Measurements from ENCODE around the gene CCSER1.

Gene CCSER1

GRCh38 chr4:90979556-90979955 is 852.4 kb downstream of the CCSER1 start:
- H3K4me3 ChIP-seq (ENCODE audit: low read depth, low read length) = no peak overlapping the region
- TF ChIP-seq CTCF (IDR thresholded peaks at IDR 0.05; ENCODE audit: borderline replicate concordance, insufficient read depth, low read depth, low read length) = no peak

- no peak for TF ChIP-seq CTCF (IDR thresholded peaks at IDR 0.05; ENCODE audit: borderline replicate concordance, insufficient read depth, low read depth, low read length)
- no peak overlapping the region for H3K4me3 ChIP-seq (ENCODE audit: low read depth, low read length)
Measured at GRCh38 chr4:90982813-90983212, 855.6 kb downstream of the CCSER1 start.

GRCh38 chr4:90990284-90990683 is 863.1 kb downstream of the CCSER1 start:
- TF ChIP-seq CTCF (IDR thresholded peaks at IDR 0.05; ENCODE audit: borderline replicate concordance, insufficient read depth, low read depth, low read length) = no peak
- no peak overlapping the region for H3K4me3 ChIP-seq (ENCODE audit: low read depth, low read length)

GRCh38 chr4:90992213-90992612 is 865.0 kb downstream of the CCSER1 start:
- TF ChIP-seq CTCF (IDR thresholded peaks at IDR 0.05; ENCODE audit: borderline replicate concordance, insufficient read depth, low read depth, low read length) = no peak
- no peak overlapping the region for H3K4me3 ChIP-seq (ENCODE audit: low read depth, low read length)

- TF ChIP-seq CTCF (IDR thresholded peaks at IDR 0.05; ENCODE audit: borderline replicate concordance, insufficient read depth, low read depth, low read length) = no peak
- no peak overlapping the region for H3K4me3 ChIP-seq (ENCODE audit: low read depth, low read length)
Measured at GRCh38 chr4:90994851-90995574, 867.8 kb downstream of the CCSER1 start.

GRCh38 chr4:90995996-90996395 is 868.8 kb downstream of the CCSER1 start:
- H3K4me3 ChIP-seq (ENCODE audit: low read depth, low read length) = no peak overlapping the region
- no peak for TF ChIP-seq CTCF (IDR thresholded peaks at IDR 0.05; ENCODE audit: borderline replicate concordance, insufficient read depth, low read depth, low read length)

- no peak for TF ChIP-seq CTCF (IDR thresholded peaks at IDR 0.05; ENCODE audit: borderline replicate concordance, insufficient read depth, low read depth, low read length)
- H3K4me3 ChIP-seq (ENCODE audit: low read depth, low read length) = no peak overlapping the region
Measured at GRCh38 chr4:90996813-90997212, 869.6 kb downstream of the CCSER1 start.

Measured in GM12875 (cell line).